ENCODE measurements around the gene CDC37.

Gene CDC37

DNA sequence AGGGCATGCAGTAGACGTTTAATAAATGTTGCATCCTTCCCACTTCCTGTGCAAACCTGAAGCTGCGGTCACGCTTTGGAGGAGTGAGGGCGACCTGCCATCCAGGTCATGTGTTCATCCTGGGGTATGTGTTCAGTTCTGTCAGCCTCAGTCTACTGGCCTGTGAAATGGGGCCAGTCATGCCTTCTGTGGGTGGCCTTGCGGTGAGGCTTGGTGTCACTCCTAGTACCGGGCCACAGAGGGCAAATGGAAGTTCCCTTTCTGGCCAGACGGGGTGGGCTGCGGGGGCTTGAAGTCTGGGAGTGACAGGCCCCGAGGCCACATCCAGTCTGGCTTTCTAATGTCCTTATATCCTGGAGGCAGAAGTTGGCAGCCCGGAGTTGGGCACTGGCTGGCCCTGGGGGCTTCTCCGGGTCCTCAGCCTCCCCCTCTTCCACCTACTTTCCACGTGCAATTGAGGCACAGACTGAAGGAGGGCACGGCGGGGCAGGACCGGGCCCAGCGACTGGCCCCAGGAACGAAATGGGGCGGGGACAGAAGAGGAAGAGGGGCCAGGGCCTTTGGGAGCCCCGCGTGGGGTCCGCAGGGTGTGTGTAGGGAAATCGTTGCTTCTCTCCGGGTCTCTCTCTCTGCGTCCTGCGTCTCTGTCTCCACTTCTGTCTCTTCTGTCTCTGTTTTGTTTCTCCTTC is 28.1 kb upstream of the CDC37 start:
- peaks cover 7% of the 10 kb centered on the region; the same call in 1 of the 2 replicates for H3K27me3 ChIP-seq (ENCODE audit: insufficient read depth, low read length)
- no peaks in the 10 kb centered on the region for H3K36me3 ChIP-seq (ENCODE audit: insufficient read depth, low read length)
- H2AFZ ChIP-seq (ENCODE audit: low read length, unreplicated experiment), result no peak overlapping the region
- no peak overlapping the region for H3K27ac ChIP-seq (ENCODE audit: low read depth, low read length)
- peaks cover 5% of the 10 kb centered on the region for H3K4me1 ChIP-seq (ENCODE audit: control insufficient read depth, insufficient read depth, low read length, unreplicated experiment)
- H3K4me3 ChIP-seq (ENCODE audit: low read depth, low read length), result peak overlapping the region; percentile 84
- peaks cover 4% of the 10 kb centered on the region for H3K79me2 ChIP-seq (ENCODE audit: control insufficient read depth, insufficient read depth, low read length, unreplicated experiment)

DNA sequence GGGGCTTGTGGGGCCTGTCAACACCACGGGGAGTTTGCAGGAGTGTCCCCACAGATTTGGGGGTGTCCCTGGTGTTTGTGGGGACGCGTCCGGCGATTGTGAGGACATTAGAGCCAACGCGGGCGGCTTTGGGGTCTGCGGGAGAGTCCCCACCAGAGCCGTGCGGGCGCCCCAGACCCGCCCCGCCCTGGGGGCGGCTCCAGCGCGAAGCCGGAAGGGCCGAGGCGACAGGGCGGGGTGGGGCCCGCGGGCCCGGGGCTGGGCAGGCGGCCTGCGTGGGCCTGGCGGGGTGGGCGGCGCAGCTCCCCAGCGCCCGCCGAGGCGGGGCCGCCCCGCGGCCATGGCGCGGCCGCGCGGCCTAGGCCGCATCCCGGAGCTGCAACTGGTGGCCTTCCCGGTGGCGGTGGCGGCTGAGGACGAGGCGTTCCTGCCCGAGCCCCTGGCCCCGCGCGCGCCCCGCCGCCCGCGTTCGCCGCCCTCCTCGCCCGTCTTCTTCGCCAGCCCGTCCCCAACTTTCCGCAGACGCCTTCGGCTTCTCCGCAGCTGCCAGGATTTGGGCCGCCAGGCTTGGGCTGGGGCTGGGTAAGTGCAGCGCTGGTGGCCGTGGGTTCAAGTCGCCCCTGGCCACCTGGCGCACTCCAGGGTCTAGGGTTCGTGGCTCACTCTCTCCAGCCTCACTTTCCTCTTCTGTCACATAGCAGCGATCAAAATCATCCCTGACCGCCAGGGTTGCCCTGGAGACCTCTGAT is 27.3 kb upstream of the CDC37 start:
- peak overlapping the region; percentile 84 for H3K4me3 ChIP-seq (ENCODE audit: low read depth, low read length)
- no peaks in the 10 kb centered on the region for H3K36me3 ChIP-seq (ENCODE audit: insufficient read depth, low read length)
- H2AFZ ChIP-seq (ENCODE audit: low read length, unreplicated experiment), result peak overlapping the region; percentile 60
- H3K4me1 ChIP-seq (ENCODE audit: control insufficient read depth, insufficient read depth, low read length, unreplicated experiment), result peaks cover 5% of the 10 kb centered on the region
- H3K79me2 ChIP-seq (ENCODE audit: control insufficient read depth, insufficient read depth, low read length, unreplicated experiment), result peaks cover 4% of the 10 kb centered on the region
- H3K27ac ChIP-seq (ENCODE audit: low read depth, low read length), result no peak overlapping the region
- H3K27me3 ChIP-seq (ENCODE audit: insufficient read depth, low read length), result peaks cover 7% of the 10 kb centered on the region; the same call in 1 of the 2 replicates

DNA sequence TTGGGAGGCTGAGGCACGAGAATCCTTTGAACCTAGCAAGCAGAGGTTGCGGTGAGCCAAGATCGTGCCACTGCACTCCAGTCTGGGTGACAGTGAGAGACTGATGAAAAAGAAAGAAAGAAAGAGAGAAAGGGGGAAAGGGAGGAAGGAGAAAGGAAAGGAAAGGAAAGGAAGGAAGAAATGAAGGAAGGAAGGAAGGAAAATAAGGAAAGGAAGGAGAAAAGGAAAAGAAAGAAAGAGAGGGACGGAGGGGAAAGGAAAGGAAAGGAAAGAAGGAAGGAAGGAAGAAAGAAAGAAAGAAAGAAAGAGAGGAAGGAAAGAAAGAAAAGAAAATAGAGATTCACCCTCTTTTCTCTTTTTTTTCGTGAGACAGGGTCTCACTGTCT is 25.6 kb upstream of the CDC37 start:
- H3K36me3 ChIP-seq (ENCODE audit: insufficient read depth, low read length), result no peaks in the 10 kb centered on the region
- peaks cover 10% of the 10 kb centered on the region; the same call in 1 of the 2 replicates for H3K27me3 ChIP-seq (ENCODE audit: insufficient read depth, low read length)
- no peak overlapping the region for H3K27ac ChIP-seq (ENCODE audit: low read depth, low read length)
- H2AFZ ChIP-seq (ENCODE audit: low read length, unreplicated experiment), result no peak overlapping the region
- no peak overlapping the region for H3K4me3 ChIP-seq (ENCODE audit: low read depth, low read length)
- H3K4me1 ChIP-seq (ENCODE audit: control insufficient read depth, insufficient read depth, low read length, unreplicated experiment), result peaks cover 7% of the 10 kb centered on the region
- H3K79me2 ChIP-seq (ENCODE audit: control insufficient read depth, insufficient read depth, low read length, unreplicated experiment), result peaks cover 4% of the 10 kb centered on the region

DNA sequence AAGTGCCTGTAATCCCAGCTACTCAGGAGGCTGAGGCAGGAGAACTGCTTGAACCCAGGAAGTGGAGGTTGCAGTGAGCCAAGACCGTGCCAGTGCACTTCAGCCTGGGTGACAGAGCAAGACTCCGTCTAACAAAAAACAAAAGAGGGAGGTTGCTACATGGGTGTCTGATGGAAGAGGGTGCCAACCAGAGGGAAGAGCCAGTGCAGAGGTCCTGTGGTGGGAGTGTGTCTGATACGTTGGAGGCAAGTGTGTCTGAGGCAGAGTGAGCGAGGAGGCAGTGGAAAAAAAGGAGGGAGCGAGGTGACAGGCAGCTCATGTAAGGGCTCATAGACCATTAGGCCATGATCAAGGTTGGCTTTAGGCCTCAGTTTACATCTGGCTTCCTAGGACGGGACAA is 23.8 kb upstream of the CDC37 start:
- no peaks in the 10 kb centered on the region for H3K36me3 ChIP-seq (ENCODE audit: insufficient read depth, low read length)
- H3K4me1 ChIP-seq (ENCODE audit: control insufficient read depth, insufficient read depth, low read length, unreplicated experiment), result peaks cover 6% of the 10 kb centered on the region
- no peak overlapping the region for H3K4me3 ChIP-seq (ENCODE audit: low read depth, low read length)
- H3K79me2 ChIP-seq (ENCODE audit: control insufficient read depth, insufficient read depth, low read length, unreplicated experiment), result no peaks in the 10 kb centered on the region
- H3K27me3 ChIP-seq (ENCODE audit: insufficient read depth, low read length), result peaks cover 10% of the 10 kb centered on the region; the same call in 1 of the 2 replicates
- no peak overlapping the region for H3K27ac ChIP-seq (ENCODE audit: low read depth, low read length)
- H2AFZ ChIP-seq (ENCODE audit: low read length, unreplicated experiment), result no peak overlapping the region

DNA sequence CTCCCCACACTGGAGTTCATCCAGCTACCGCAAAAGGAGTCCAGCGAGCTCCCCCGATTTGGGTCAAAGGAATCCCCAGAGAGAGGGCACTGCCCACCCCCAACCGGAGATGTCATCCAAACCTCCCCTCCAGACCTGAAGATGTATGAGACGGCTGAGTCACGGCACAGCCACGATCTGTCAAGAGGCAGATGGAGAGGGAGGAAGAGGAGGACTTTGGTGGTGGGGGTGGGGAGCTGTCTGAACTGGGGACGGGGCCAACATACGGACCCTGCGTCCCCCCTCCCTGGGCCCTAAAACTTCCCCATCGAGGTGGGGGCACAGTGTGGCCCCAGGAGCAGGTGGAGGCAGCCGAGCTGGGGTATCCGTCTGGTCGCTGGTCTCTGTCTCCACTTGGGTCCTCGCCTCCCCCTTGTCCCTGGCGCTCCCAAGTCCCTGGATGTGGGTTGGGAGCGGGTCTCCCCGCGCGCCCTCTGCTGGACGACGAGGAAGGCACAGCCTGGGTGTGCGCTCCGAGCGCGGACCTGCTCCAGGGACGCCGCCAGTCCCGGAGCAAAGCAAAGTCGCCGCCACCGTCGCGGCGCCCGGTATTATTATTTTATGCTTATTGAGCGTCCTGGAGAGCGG is 20.8 kb upstream of the CDC37 start:
- Histone ChIP-seq H3K4me3 (ENCODE audit: low read depth, low read length) (peak overlapping the region; percentile 74), H3K27me3 (ENCODE audit: insufficient read depth, low read length) (peaks cover 18% of the 10 kb centered on the region; the same call in 1 of the 2 replicates), H3K4me1 (ENCODE audit: control insufficient read depth, insufficient read depth, low read length, unreplicated experiment) (peaks cover 16% of the 10 kb centered on the region), H3K79me2 (ENCODE audit: control insufficient read depth, insufficient read depth, low read length, unreplicated experiment) (no peaks in the 10 kb centered on the region), H3K36me3 (ENCODE audit: insufficient read depth, low read length) (no peaks in the 10 kb centered on the region), H2AFZ (ENCODE audit: low read length, unreplicated experiment) (peak overlapping the region; percentile 43), H3K27ac (ENCODE audit: low read depth, low read length) (no peak overlapping the region)

DNA sequence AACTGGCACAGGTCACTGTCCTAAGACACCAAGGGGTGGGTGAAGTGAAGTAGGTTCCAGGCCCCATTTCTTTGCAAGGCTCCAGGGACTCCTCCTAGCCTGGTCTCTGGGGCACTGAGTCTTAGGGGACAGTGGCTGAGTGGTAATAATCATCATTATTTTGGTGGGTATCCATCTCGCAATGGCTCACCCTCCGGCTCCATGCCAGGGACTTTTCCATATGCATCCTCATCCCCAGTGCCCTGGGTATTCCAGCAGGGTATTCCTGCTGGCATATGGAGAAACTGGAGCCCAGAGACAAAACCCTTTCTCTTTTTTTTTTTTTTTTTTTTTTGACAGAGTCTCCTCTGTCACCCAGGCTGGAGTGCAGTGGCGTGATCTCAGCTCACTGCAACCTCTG is 19.5 kb upstream of the CDC37 start:
- Histone ChIP-seq H3K79me2 (ENCODE audit: control insufficient read depth, insufficient read depth, low read length, unreplicated experiment) (no peaks in the 10 kb centered on the region), H3K27me3 (ENCODE audit: insufficient read depth, low read length) (peaks cover 25% of the 10 kb centered on the region; the same call in 1 of the 2 replicates), H3K4me3 (ENCODE audit: low read depth, low read length) (no peak overlapping the region), H3K4me1 (ENCODE audit: control insufficient read depth, insufficient read depth, low read length, unreplicated experiment) (peaks cover 27% of the 10 kb centered on the region), H2AFZ (ENCODE audit: low read length, unreplicated experiment) (no peak overlapping the region), H3K27ac (ENCODE audit: low read depth, low read length) (no peak overlapping the region), H3K36me3 (ENCODE audit: insufficient read depth, low read length) (no peaks in the 10 kb centered on the region)

DNA sequence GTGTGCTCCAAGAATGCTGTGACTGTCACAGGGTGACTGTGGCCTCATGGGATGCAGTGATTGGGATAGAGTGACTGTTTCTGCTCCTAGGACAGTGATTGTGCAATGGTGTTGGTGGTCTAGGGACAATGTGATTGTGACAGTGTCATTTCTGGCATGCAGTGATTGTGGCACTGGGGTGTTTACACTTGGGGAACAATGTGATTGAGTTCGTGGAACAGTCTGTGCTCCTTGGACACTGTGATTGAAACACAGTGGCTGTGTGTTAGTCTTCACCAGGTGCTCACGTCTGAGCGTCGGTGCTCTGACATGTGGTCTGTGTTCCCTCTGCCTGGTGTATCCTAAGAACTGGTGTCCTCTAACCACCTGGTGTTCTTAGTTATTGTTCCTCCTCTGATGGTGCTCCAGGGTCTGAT is 18.7 kb upstream of the CDC37 start:
- Histone ChIP-seq H3K4me1 (ENCODE audit: control insufficient read depth, insufficient read depth, low read length, unreplicated experiment) (peaks cover 28% of the 10 kb centered on the region), H3K79me2 (ENCODE audit: control insufficient read depth, insufficient read depth, low read length, unreplicated experiment) (no peaks in the 10 kb centered on the region), H3K27ac (ENCODE audit: low read depth, low read length) (no peak overlapping the region), H3K36me3 (ENCODE audit: insufficient read depth, low read length) (no peaks in the 10 kb centered on the region), H3K4me3 (ENCODE audit: low read depth, low read length) (no peak overlapping the region; the same call in 1 of the 2 replicates), H2AFZ (ENCODE audit: low read length, unreplicated experiment) (no peak overlapping the region), H3K27me3 (ENCODE audit: insufficient read depth, low read length) (peaks cover 32% of the 10 kb centered on the region; the same call in 1 of the 2 replicates)

DNA sequence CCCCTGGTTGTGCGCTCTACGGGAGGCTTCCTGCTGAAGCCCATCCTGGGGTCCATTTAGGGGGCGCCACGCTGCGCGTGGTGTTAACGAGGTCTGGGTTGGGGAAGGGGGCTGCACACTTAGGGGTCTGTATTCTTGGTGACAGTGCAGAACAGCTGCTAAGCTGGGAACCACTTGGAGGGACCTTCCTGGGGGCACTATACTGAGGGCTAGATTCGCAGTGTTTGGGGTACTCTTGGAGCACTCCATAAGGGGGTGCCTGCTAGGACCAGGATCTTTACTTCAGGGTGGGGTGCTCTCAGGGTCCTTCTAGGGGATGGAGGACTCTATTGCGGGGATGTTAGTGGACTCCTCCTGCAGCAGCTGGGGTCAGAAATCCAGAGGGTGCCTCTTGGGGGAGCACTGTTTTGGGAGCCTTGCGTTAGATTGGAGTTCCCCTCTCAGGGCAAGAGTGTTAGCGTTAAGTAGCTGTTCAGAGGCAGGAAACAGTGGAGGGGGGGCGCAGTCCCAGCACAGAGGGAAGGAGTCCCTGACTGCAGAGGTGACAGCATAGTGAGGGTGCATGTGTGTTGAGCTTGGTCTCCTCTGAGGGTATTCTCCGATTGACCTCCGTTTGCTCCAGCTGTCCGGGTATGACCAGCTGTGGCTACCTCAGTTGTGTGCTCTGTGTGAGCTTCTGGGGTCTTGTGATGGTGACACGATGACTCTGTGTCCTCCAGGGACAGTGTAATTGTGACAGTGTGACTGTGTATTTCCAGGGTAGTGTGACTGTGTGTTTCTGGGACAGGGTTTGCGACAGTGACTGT is 18.1 kb upstream of the CDC37 start:
- Histone ChIP-seq H3K27me3 (ENCODE audit: insufficient read depth, low read length) (peaks cover 35% of the 10 kb centered on the region; the same call in 1 of the 2 replicates), H3K27ac (ENCODE audit: low read depth, low read length) (no peak overlapping the region), H3K4me3 (ENCODE audit: low read depth, low read length) (peak overlapping the region; percentile 79)

DNA sequence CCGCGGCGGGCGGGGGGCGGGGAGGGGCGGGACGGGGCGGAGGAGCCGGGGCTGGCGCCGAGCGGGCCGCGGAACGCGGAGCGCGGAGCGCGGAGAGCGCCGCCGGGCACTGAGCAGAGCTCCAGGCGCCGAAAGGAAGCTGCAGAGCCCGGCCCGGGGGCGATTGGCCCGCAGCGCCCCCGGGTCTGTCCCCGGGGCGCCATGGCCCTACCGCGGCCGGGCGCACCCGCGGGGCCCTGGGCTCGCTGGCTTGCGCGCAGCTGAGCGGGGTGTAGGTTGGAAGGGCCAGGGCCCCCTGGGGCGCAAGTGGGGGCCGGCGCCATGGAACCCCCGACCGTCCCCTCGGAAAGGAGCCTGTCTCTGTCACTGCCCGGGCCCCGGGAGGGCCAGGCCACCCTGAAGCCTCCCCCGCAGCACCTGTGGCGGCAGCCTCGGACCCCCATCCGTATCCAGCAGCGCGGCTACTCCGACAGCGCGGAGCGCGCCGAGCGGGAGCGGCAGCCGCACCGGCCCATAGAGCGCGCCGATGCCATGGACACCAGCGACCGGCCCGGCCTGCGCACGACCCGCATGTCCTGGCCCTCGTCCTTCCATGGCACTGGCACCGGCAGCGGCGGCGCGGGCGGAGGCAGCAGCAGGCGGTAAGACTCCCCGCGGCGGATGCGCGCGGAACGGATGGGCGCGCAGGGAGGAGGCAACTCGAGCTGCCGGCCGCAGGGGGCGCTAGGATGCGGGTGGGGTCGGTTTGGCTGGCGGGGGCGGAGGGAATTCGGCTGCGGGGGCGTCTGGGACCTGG is 17.3 kb upstream of the CDC37 start, which contains the start of gene PDE4A:
Gene PDE4A, plus strand, starts transcription at position 95 of the 796 bp plus-strand sequence. Its CDS starts 227 bp downstream, at position 322.
- Histone ChIP-seq H3K4me3 (ENCODE audit: low read depth, low read length) (peak within 1 kb of the TSS; percentile 79), H3K27me3 (ENCODE audit: insufficient read depth, low read length) (peaks cover 35% of the 10 kb centered on the region; the same call in 1 of the 2 replicates), H2AFZ (ENCODE audit: low read length, unreplicated experiment) (peak within 1 kb of the TSS; percentile 43), H3K36me3 (ENCODE audit: insufficient read depth, low read length) (no peaks in the 10 kb centered on the region), H3K79me2 (ENCODE audit: control insufficient read depth, insufficient read depth, low read length, unreplicated experiment) (no peaks in the 10 kb centered on the region), H3K27ac (ENCODE audit: low read depth, low read length) (no peak within 1 kb of the TSS), H3K4me1 (ENCODE audit: control insufficient read depth, insufficient read depth, low read length, unreplicated experiment) (peaks cover 28% of the 10 kb centered on the region)

More for the DNA sequence above, 18.1 kb upstream of the CDC37 start:
- no peaks in the 10 kb centered on the region for H3K79me2 ChIP-seq (ENCODE audit: control insufficient read depth, insufficient read depth, low read length, unreplicated experiment)
- H2AFZ ChIP-seq (ENCODE audit: low read length, unreplicated experiment), result no peak overlapping the region
- H3K36me3 ChIP-seq (ENCODE audit: insufficient read depth, low read length), result no peaks in the 10 kb centered on the region
- peaks cover 28% of the 10 kb centered on the region for H3K4me1 ChIP-seq (ENCODE audit: control insufficient read depth, insufficient read depth, low read length, unreplicated experiment)

Data from ACC112 (cell line).